ENCODE data around the gene MRPL21.
A peak's percentile ranks its signal among the peaks of the same experiment; 100 is the strongest.
"Not testable (repeated sequence)": the region's sequence is repeated elsewhere in the genome, so short reads cannot be mapped to it uniquely, and the experiment has no call there.

The MRPL21 gene

DNA sequence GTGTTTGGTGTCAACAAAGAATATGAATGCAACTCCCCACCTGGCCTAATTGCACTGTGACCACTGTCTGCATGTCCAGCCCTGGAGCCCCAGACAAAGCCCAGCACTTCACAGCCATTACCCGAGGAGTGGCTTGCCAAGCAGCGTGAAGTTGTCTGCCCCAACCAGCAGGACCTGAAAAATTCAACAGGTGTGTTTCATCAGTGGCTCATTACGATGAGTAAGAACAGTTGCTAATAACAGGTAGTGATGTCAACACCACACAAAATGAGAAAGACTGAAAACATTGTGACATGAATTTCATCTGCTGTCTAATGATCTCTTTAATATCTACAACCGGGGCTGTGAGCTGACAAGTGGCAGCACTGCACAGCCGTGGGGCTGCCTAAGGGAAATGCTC is 10.3 kb downstream of the MRPL21 start:
- Histone ChIP-seq H3K4me3 (ENCODE audit: low read depth in 1 of 5, low read length in 5 of 5) (no peak overlapping the region), H3K27ac (ENCODE audit: low read depth, low read length) (no peak overlapping the region), H3K9ac (ENCODE audit: low read length in 5 of 5) (no peak overlapping the region), H3K4me1 (ENCODE audit: control insufficient read depth in 5 of 5, insufficient read depth in 5 of 5, low read length in 5 of 5) (peaks cover 8 to 30% (median 24%) of the 10 kb centered on the region in 5 donors), H3K9me3 (ENCODE audit: control insufficient read depth in 5 of 5, low read length in 5 of 5) (no peaks in the 10 kb centered on the region), H3K36me3 (ENCODE audit: control insufficient read depth in 5 of 5, insufficient read depth in 5 of 5, low read length in 5 of 5) (peaks cover 0 to 66% (median 53%) of the 10 kb centered on the region in 5 donors), H3K27me3 (ENCODE audit: control insufficient read depth in 5 of 5, insufficient read depth in 4 of 5, low read length in 5 of 5) (no peaks in the 10 kb centered on the region)

DNA sequence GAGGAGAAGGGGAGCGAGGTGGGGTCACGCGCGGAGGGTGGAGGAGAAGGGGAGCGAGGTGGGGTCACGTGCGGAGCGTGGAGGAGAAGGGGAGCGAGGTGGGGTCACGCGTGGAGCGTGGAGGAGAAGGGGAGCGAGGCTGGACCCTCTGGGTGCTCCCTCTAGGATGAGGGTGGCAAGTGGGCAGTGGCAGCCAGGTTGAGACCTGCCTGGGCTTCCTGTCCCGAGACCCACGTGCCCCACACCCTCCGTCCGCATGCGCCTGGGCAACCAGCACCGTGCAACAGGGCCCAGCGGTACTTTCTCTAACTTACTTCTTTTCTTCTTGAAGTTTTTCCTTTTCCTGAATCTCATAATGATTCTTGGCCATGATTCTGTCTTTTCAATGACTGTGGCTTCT is 11.1 kb downstream of the MRPL21 start:
- peaks cover 8 to 23% (median 21%) of the 10 kb centered on the region in 5 donors for H3K4me1 ChIP-seq (ENCODE audit: control insufficient read depth in 5 of 5, insufficient read depth in 5 of 5, low read length in 5 of 5)
- no peaks in the 10 kb centered on the region for H3K9me3 ChIP-seq (ENCODE audit: control insufficient read depth in 5 of 5, low read length in 5 of 5)
- no peak overlapping the region for H3K27ac ChIP-seq (ENCODE audit: low read depth, low read length)
- H3K27me3 ChIP-seq (ENCODE audit: control insufficient read depth in 5 of 5, insufficient read depth in 4 of 5, low read length in 5 of 5): no peaks in the 10 kb centered on the region
- H3K4me3 ChIP-seq (ENCODE audit: low read depth in 1 of 5, low read length in 5 of 5): no peak overlapping the region
- H3K36me3 ChIP-seq (ENCODE audit: control insufficient read depth in 5 of 5, insufficient read depth in 5 of 5, low read length in 5 of 5): peaks cover 0 to 59% (median 46%) of the 10 kb centered on the region in 5 donors
- H3K9ac ChIP-seq (ENCODE audit: low read length in 5 of 5): no peak overlapping the region

DNA sequence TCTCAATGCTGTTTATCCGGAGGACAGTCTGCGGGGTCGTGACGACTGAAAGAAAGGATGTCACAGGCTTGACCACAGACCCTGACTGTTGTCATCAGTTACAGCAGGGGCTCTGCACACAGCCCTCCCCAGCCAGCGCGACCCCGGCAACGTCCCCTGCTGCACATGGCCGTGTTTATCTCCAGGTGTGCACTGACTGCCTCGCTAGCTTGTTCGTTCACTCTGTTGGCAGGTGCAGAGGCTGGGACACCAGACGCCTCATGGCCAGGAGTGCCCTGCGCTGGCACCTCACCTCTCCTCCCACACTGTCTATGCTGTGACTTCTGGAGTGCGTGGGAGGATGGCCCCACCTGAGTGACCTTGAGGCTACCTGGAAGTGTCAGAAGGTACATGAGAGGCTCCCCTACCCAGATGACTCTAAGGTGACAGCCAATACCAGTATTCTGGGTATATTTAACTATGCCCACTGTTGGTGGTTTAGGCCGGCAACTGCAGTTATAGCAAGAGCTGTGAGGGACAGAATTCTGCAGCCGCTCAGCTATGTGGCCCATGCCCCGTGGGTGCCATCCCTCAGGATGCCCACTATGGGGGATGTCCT is 12.2 kb downstream of the MRPL21 start:
- Histone ChIP-seq H3K4me1 (ENCODE audit: control insufficient read depth in 5 of 5, insufficient read depth in 5 of 5, low read length in 5 of 5) (peaks cover 8 to 23% (median 21%) of the 10 kb centered on the region in 5 donors), H3K4me3 (ENCODE audit: low read depth in 1 of 5, low read length in 5 of 5) (no peak overlapping the region), H3K9me3 (ENCODE audit: control insufficient read depth in 5 of 5, low read length in 5 of 5) (no peaks in the 10 kb centered on the region), H3K36me3 (ENCODE audit: control insufficient read depth in 5 of 5, insufficient read depth in 5 of 5, low read length in 5 of 5) (peaks cover 0 to 47% (median 35%) of the 10 kb centered on the region in 5 donors), H3K9ac (ENCODE audit: low read length in 5 of 5) (peak overlapping the region in 2 of 5 donors; percentile 23 to 52), H3K27me3 (ENCODE audit: control insufficient read depth in 5 of 5, insufficient read depth in 4 of 5, low read length in 5 of 5) (no peaks in the 10 kb centered on the region), H3K27ac (ENCODE audit: low read depth, low read length) (peak overlapping the region; percentile 54)

DNA sequence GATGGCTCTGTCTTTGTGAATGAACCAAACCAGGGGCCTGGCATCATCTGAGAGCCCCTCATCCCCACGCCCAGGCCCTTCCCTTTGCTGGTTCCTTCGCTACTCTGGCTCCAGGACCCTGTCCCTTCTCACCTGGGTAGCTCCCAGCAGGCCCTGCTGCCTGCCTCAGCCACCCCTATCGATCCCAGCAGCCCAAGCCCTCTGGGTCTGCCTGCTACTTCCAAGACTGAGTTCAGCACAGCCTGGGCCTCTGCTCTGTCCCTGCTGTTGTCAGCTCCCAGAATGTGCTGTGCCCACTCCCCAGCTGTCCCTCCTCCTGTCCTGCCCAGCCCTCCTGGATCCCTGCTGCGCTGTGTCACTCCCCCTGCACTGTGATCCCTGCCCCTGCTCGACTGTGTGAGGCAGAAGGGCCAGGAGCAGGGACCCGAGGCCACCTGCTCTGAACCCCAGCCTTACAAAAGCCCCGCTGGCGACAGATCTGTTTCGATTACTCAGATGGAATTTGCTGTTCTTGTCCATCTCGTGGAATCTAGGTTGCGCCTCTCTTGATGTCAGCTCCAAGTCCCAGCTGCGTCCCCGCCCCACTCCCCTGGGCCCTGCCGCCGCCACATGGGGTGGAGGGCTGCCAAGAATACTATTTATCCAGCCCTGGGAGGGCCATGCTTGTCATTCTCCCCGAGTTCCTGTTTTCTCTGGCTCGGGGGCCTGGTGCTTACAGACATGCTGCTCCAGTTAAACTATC is 13.0 kb downstream of the MRPL21 start:
- Histone ChIP-seq H3K36me3 (ENCODE audit: control insufficient read depth in 5 of 5, insufficient read depth in 5 of 5, low read length in 5 of 5) (peaks cover 0 to 40% (median 27%) of the 10 kb centered on the region in 5 donors), H3K4me3 (ENCODE audit: low read depth in 1 of 5, low read length in 5 of 5) (peak overlapping the region in 1 of 5 donors; percentile 18), H3K9me3 (ENCODE audit: control insufficient read depth in 5 of 5, low read length in 5 of 5) (no peaks in the 10 kb centered on the region), H3K27me3 (ENCODE audit: control insufficient read depth in 5 of 5, insufficient read depth in 4 of 5, low read length in 5 of 5) (no peaks in the 10 kb centered on the region), H3K27ac (ENCODE audit: low read depth, low read length) (peak overlapping the region; percentile 76), H3K9ac (ENCODE audit: low read length in 5 of 5) (peak overlapping the region in 2 of 5 donors; percentile 52 to 57), H3K4me1 (ENCODE audit: control insufficient read depth in 5 of 5, insufficient read depth in 5 of 5, low read length in 5 of 5) (peaks cover 8 to 23% (median 21%) of the 10 kb centered on the region in 5 donors)

DNA sequence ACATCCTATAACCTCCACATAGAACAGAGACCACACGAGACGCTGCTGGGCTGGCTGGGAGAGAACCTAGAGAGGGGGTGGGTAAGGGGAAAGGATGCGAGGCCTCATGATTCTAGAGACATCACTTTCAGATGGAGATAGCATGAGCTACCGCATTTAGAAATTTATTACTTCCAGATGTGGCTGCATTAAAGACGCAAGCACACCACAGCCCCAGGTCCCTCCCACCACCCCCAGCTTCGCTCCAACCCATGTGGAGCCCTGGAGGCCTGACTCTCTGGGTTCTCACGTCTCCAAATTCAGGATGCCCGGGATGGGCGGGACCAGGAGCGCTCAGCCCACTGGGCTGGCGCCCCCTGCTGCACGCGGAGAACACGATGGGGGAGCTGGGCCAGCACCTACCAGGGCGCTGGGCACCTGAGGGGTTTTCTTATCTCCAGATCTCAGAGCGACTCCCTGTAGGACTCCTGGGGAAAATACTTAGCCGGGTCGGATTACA is 13.6 kb downstream of the MRPL21 start:
- Histone ChIP-seq H3K27ac (ENCODE audit: low read depth, low read length) (peak overlapping the region; percentile 76), H3K36me3 (ENCODE audit: control insufficient read depth in 5 of 5, insufficient read depth in 5 of 5, low read length in 5 of 5) (peaks cover 0 to 33% (median 25%) of the 10 kb centered on the region in 5 donors)

DNA sequence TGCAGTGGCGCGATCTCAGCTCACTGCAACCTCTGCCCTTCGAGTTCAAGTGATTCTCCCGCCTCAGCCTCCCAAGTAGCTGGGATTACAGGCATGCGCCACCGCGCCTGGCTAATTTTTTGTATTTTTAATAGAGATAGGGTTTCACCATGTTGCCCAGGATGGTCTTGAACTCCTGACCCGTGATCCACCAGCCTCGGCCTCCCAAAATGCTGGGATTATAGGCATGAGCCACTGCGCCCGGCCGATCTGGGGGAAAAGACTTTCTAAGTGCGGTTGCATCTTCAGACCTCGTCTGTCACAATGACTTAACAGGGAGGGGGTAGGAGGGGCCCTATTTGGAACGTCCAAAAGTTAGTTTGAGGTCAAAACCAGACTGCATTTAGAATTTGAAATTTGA is 18.8 kb downstream of the MRPL21 start:
- H3K27ac ChIP-seq (ENCODE audit: low read depth, low read length); H3K4me1 ChIP-seq (ENCODE audit: control insufficient read depth in 5 of 5, insufficient read depth in 5 of 5, low read length in 5 of 5); H3K9me3 ChIP-seq (ENCODE audit: control insufficient read depth in 5 of 5, low read length in 5 of 5); H3K27me3 ChIP-seq (ENCODE audit: control insufficient read depth in 5 of 5, insufficient read depth in 4 of 5, low read length in 5 of 5); H3K9ac ChIP-seq (ENCODE audit: low read length in 5 of 5); H3K4me3 ChIP-seq (ENCODE audit: low read depth in 1 of 5, low read length in 5 of 5); H3K36me3 ChIP-seq (ENCODE audit: control insufficient read depth in 5 of 5, insufficient read depth in 5 of 5, low read length in 5 of 5): not testable (repeated sequence)

More for the DNA sequence above, 13.6 kb downstream of the MRPL21 start:
- Histone ChIP-seq H3K9me3 (ENCODE audit: control insufficient read depth in 5 of 5, low read length in 5 of 5) (no peaks in the 10 kb centered on the region), H3K4me3 (ENCODE audit: low read depth in 1 of 5, low read length in 5 of 5) (no peak overlapping the region), H3K27me3 (ENCODE audit: control insufficient read depth in 5 of 5, insufficient read depth in 4 of 5, low read length in 5 of 5) (no peaks in the 10 kb centered on the region), H3K4me1 (ENCODE audit: control insufficient read depth in 5 of 5, insufficient read depth in 5 of 5, low read length in 5 of 5) (peaks cover 8 to 23% (median 21%) of the 10 kb centered on the region in 5 donors), H3K9ac (ENCODE audit: low read length in 5 of 5) (no peak overlapping the region)

DNA sequence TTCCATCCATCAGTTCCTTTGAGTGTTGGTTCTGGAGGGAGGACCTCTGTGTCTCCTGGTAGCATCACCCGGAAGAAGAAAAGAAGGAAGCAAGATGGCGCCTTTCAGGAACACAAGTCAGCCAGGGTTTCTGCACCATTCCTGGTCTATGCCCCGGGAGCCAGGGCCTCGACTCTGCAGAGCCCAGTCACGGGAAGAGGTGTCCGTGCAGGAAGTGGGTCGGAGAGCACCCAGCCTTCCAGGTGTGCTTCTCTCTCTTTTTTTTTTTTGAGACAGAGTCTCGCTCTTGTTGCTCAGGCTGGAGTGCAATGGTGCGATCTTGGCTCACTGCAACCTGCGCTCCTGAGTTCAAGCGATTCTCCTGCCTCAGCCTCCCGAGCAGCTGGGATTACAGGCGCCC is 21.2 kb downstream of the MRPL21 start:
- no peak overlapping the region for H3K4me3 ChIP-seq (ENCODE audit: low read depth in 1 of 5, low read length in 5 of 5)
- peaks cover 0 to 3% (median 0%) of the 10 kb centered on the region in 5 donors for H3K36me3 ChIP-seq (ENCODE audit: control insufficient read depth in 5 of 5, insufficient read depth in 5 of 5, low read length in 5 of 5)
- no peaks in the 10 kb centered on the region for H3K9me3 ChIP-seq (ENCODE audit: control insufficient read depth in 5 of 5, low read length in 5 of 5)
- peaks cover 0 to 3% (median 0%) of the 10 kb centered on the region in 5 donors for H3K27me3 ChIP-seq (ENCODE audit: control insufficient read depth in 5 of 5, insufficient read depth in 4 of 5, low read length in 5 of 5)
- H3K9ac ChIP-seq (ENCODE audit: low read length in 5 of 5): no peak overlapping the region
- no peaks in the 10 kb centered on the region for H3K4me1 ChIP-seq (ENCODE audit: control insufficient read depth in 5 of 5, insufficient read depth in 5 of 5, low read length in 5 of 5)
- no peak overlapping the region for H3K27ac ChIP-seq (ENCODE audit: low read depth, low read length)

DNA sequence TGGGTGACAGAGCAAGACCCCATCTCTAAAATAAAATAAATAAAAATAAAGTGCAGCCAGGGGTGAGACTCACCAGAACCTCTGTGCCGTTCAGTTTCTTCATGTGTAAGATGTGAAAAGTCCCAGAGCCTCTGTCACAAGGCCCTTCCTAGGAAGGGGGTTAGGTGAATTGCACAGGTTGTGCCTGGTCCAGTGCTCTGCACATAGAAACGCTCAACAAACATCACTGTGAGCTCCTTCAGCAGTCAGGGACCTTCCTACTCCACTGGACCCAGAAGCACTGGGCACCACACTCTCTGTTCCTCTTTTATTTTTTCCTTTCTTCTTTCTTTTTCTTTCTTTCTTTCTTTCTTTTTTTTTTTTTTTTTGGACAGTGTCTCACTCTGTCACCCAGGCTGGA is 22.3 kb downstream of the MRPL21 start:
- H3K27me3 ChIP-seq (ENCODE audit: control insufficient read depth in 5 of 5, insufficient read depth in 4 of 5, low read length in 5 of 5): peaks cover 0 to 3% (median 0%) of the 10 kb centered on the region in 5 donors
- H3K4me3 ChIP-seq (ENCODE audit: low read depth in 1 of 5, low read length in 5 of 5): no peak overlapping the region
- H3K27ac ChIP-seq (ENCODE audit: low read depth, low read length): no peak overlapping the region
- H3K9ac ChIP-seq (ENCODE audit: low read length in 5 of 5): no peak overlapping the region
- H3K9me3 ChIP-seq (ENCODE audit: control insufficient read depth in 5 of 5, low read length in 5 of 5): no peaks in the 10 kb centered on the region
- peaks cover 0 to 3% (median 0%) of the 10 kb centered on the region in 5 donors for H3K36me3 ChIP-seq (ENCODE audit: control insufficient read depth in 5 of 5, insufficient read depth in 5 of 5, low read length in 5 of 5)
- no peaks in the 10 kb centered on the region for H3K4me1 ChIP-seq (ENCODE audit: control insufficient read depth in 5 of 5, insufficient read depth in 5 of 5, low read length in 5 of 5)

DNA sequence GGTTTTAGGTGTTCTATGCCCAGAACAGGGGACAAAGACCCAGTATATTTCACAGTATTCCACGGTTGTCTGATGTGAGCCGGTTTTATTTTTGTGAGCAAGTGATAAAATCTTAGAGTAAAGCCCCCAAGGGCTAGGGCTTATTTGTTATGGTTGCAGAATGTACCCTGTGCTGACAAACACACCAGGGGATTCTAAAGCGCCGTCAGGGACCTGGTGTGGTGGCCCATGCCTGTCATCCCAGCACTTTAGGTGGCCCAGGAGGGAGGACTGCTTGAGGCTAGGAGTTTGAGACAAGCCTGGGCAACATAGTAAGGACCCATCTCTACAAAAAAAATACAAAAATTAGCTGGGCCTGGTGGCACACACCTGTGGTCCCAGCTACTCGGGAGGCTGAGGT is 22.8 kb downstream of the MRPL21 start:
- Histone ChIP-seq H3K36me3 (ENCODE audit: control insufficient read depth in 5 of 5, insufficient read depth in 5 of 5, low read length in 5 of 5) (peaks cover 0 to 3% (median 0%) of the 10 kb centered on the region in 5 donors), H3K9ac (ENCODE audit: low read length in 5 of 5) (no peak overlapping the region)

DNA sequence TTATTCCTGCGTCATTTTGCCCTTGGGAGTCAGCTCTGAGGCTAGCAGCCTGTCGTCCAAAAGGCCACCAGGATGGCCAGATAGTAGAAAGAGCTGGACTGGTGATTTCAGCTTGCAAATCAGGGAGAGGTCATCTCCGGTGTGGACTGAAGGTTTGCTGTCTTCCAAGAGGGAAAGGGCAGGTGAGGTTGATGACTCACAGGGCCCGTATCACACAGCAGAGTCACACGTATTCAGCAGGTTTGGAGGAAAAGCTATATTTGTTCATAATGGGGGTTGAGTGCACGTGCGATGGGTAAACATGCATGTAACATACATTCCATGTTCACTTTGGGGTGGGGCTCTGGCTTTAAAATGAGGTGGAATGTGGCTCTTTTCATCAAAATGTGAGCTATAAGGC is 25.6 kb downstream of the MRPL21 start:
- no peak overlapping the region for H3K27ac ChIP-seq (ENCODE audit: low read depth, low read length)
- H3K36me3 ChIP-seq (ENCODE audit: control insufficient read depth in 5 of 5, insufficient read depth in 5 of 5, low read length in 5 of 5): peaks cover 0 to 3% (median 0%) of the 10 kb centered on the region in 5 donors
- peaks cover 0 to 5% (median 0%) of the 10 kb centered on the region in 5 donors for H3K4me1 ChIP-seq (ENCODE audit: control insufficient read depth in 5 of 5, insufficient read depth in 5 of 5, low read length in 5 of 5)
- no peak overlapping the region for H3K4me3 ChIP-seq (ENCODE audit: low read depth in 1 of 5, low read length in 5 of 5)
- H3K9ac ChIP-seq (ENCODE audit: low read length in 5 of 5): no peak overlapping the region
- peaks cover 0 to 4% (median 3%) of the 10 kb centered on the region in 5 donors for H3K27me3 ChIP-seq (ENCODE audit: control insufficient read depth in 5 of 5, insufficient read depth in 4 of 5, low read length in 5 of 5)
- no peaks in the 10 kb centered on the region for H3K9me3 ChIP-seq (ENCODE audit: control insufficient read depth in 5 of 5, low read length in 5 of 5)

More for the DNA sequence above, 22.8 kb downstream of the MRPL21 start:
- no peak overlapping the region for H3K27ac ChIP-seq (ENCODE audit: low read depth, low read length)
- peaks cover 0 to 3% (median 0%) of the 10 kb centered on the region in 5 donors for H3K27me3 ChIP-seq (ENCODE audit: control insufficient read depth in 5 of 5, insufficient read depth in 4 of 5, low read length in 5 of 5)
- no peak overlapping the region for H3K4me3 ChIP-seq (ENCODE audit: low read depth in 1 of 5, low read length in 5 of 5)
- H3K4me1 ChIP-seq (ENCODE audit: control insufficient read depth in 5 of 5, insufficient read depth in 5 of 5, low read length in 5 of 5): no peaks in the 10 kb centered on the region
- H3K9me3 ChIP-seq (ENCODE audit: control insufficient read depth in 5 of 5, low read length in 5 of 5): no peaks in the 10 kb centered on the region
